HepG2 (cell line): ENCODE data around the gene FYB1. TPM values are rescaled to one million over a fixed set of nuclear protein-coding genes. Genes with fewer than 3 reads are reported as not detected.

Experiments
- ATAC-seq: fragments of 200-7000 bp; cut with Tn5 transposase; 3 replicates; pipeline ENCODE4 v1.9.1; 2020; ENCODE audit warnings: mild to moderate bottlenecking, moderate library complexity
- BruUV-seq: library from RNA; stranded (reverse); fragments of 400-500 nt; replicated peaks from 2 replicates; lab custom pipeline; 2021; lab: Mats Ljungman, UMichigan
- CTCF ChIA-PET: fragments of 300-600 bp; formaldehyde crosslinking; extraction: SDS; loops from one replicate; lab custom pipeline; 2021; ENCODE audit warnings: low total read pairs, inconsistent platforms, low intra/inter-chr PET ratio; lab: Yijun Ruan, JAX
- POLR2A ChIA-PET: fragments of 350-600 bp; sonication (Branson Sonifier 250); formaldehyde crosslinking; loops from one replicate; lab custom pipeline; 2020; ENCODE audit warnings: antibody characterized with exemption, inconsistent platforms; lab: Yijun Ruan, JAX
- DNase-seq: peaks from one replicate; pipeline ENCODE4 v3.0.0-alpha.2; 2015; ENCODE audit warnings: low spot score
- FAIRE-seq: peaks from 3 replicates; lab custom pipeline; 2011; peaks lifted over from hg19 to GRCh38; lab: Jason Lieb, UNC
- H2AFZ ChIP-seq: one replicate; pipeline ENCODE4 v1.6.1; 2011; ENCODE audit warnings: low read length, inconsistent platforms
- H3K27ac ChIP-seq: fragments of 300-600 bp; 3 replicates; pipeline ENCODE4 v1.8.0; 2011; ENCODE audit warnings: mixed run types, mild to moderate bottlenecking, mixed read lengths, low read length, inconsistent platforms; ENCODE audit not compliant: insufficient read depth; ENCODE audit errors: extremely low read length
- H3K27me3 ChIP-seq, 2 experiments: fragments of 200-600 bp in 1 of 2; 2 replicates in 1 of 2; 3 replicates in 1 of 2; pipeline versions ENCODE4 v1.6.0 to v1.8.0; 2011; ENCODE audit warnings: low read length in 2 of 2, mild to moderate bottlenecking in 2 of 2, moderate library complexity in 2 of 2, inconsistent platforms in 1 of 2; ENCODE audit not compliant: insufficient read depth in 2 of 2, control insufficient read depth in 1 of 2
- H3K36me3 ChIP-seq, 2 experiments: fragments of 200-600 bp in 1 of 2; replicated peaks in 1 of 2; 2 replicates in 1 of 2; 3 replicates in 1 of 2; pipeline versions ENCODE4 v1.5.1 to v1.8.0; 2011; ENCODE audit warnings: low read length in 2 of 2, inconsistent platforms in 1 of 2; ENCODE audit not compliant: insufficient read depth in 2 of 2, control insufficient read depth in 1 of 2
- H3K4me1 ChIP-seq: 2 replicates; pipeline ENCODE4 v1.5.1; 2012; ENCODE audit warnings: low read length, inconsistent platforms; ENCODE audit not compliant: insufficient read depth
- H3K4me2 ChIP-seq: 2 replicates; pipeline ENCODE4 v1.6.0; 2011; ENCODE audit warnings: low read depth, low read length, inconsistent platforms
- H3K4me3 ChIP-seq, 3 experiments: fragments of 200-600 bp in 1 of 3; sonication (generic), shearing (Covaris generic) in 1 of 3; replicated peaks in 1 of 3; 2 replicates each; pipeline ENCODE4 v1.5.1; 2011 to 2016; ENCODE audit warnings: low read length in 3 of 3, inconsistent platforms in 2 of 3, low read depth in 2 of 3, mild to moderate bottlenecking in 2 of 3, control low read depth in 1 of 3, mixed read lengths in 1 of 3; ENCODE audit not compliant: insufficient read depth in 1 of 3
- H3K79me2 ChIP-seq: one replicate; pipeline ENCODE4 v1.6.1; 2011; ENCODE audit warnings: low read length, inconsistent platforms; ENCODE audit not compliant: insufficient read depth
- H3K9ac ChIP-seq: 2 replicates; pipeline ENCODE4 v1.6.0; 2011; ENCODE audit warnings: mild to moderate bottlenecking, low read depth, low read length, inconsistent platforms; ENCODE audit not compliant: insufficient read depth
- H3K9me3 ChIP-seq: 2 replicates; pipeline ENCODE4 v1.5.1; 2012; ENCODE audit warnings: mild to moderate bottlenecking, low read length
- H4K20me1 ChIP-seq: 2 replicates; pipeline ENCODE4 v1.6.0; 2011; ENCODE audit warnings: inconsistent platforms, mild to moderate bottlenecking, low read length, moderate library complexity; ENCODE audit not compliant: insufficient read depth
- ARNT2 ChIP-seq: sonication (generic); formaldehyde crosslinking; IDR thresholded peaks from 2 replicates; pipeline ENCODE4 v1.8.0; 2022; ENCODE audit warnings: mild to moderate bottlenecking, low read depth, missing genetic modification reagents, moderate library complexity
- ASH2L ChIP-seq: fragments of 300-600, 200-600 bp; sonication (generic); IDR thresholded peaks from 2 replicates; pipeline ENCODE4 v1.7.0; 2017; ENCODE audit warnings: low read depth, mild to moderate bottlenecking, moderate library complexity, mixed read lengths, low read length; ENCODE audit not compliant: insufficient read length
- CHCHD3 ChIP-seq: sonication (generic); formaldehyde crosslinking; IDR thresholded peaks from 2 replicates; pipeline ENCODE4 v1.8.0; 2022; ENCODE audit warnings: mild to moderate bottlenecking, missing genetic modification reagents, moderate library complexity
- FOSL2 ChIP-seq: sonication (generic); formaldehyde crosslinking; IDR thresholded peaks from 2 replicates; pipeline ENCODE4 v1.4.0; 2020; ENCODE audit warnings: missing genetic modification reagents
- KLF13 ChIP-seq: sonication (generic); formaldehyde crosslinking; IDR thresholded peaks from 2 replicates; pipeline ENCODE4 v1.4.0; 2020; ENCODE audit warnings: mild to moderate bottlenecking, missing genetic modification reagents
- NONO ChIP-seq, 2 experiments: fragments of 450-650 bp in 1 of 2; sonication (generic) in 1 of 2; formaldehyde crosslinking in 1 of 2; IDR thresholded peaks in 1 of 2; conservative IDR thresholded peaks in 1 of 2; 2 replicates each; pipeline versions ENCODE4 v1.6.1 to v1.8.0; 2017 to 2022; ENCODE audit warnings: mild to moderate bottlenecking in 1 of 2, missing genetic modification reagents in 1 of 2, moderate library complexity in 1 of 2
- PCBP2 ChIP-seq: fragments of 200-400 bp; formaldehyde crosslinking; optimal IDR thresholded peaks from 2 replicates; pipeline ENCODE3; 2018; ENCODE audit warnings: low read length, low read depth; ENCODE audit not compliant: poor library complexity, severe bottlenecking
- RFXANK ChIP-seq: IDR thresholded peaks from 2 replicates; pipeline ENCODE4 v1.6.1; 2016
- SATB2 ChIP-seq: sonication (generic); formaldehyde crosslinking; IDR thresholded peaks from 2 replicates; pipeline ENCODE4 v1.5.0; 2020; ENCODE audit warnings: missing genetic modification reagents
- SRF ChIP-seq: IDR thresholded peaks from 2 replicates; pipeline ENCODE4 v1.6.1; 2011; ENCODE audit warnings: mild to moderate bottlenecking, low read depth, low read length, moderate library complexity
- TAF1 ChIP-seq: sonication (generic); formaldehyde crosslinking; IDR thresholded peaks from 2 replicates; pipeline ENCODE4 v1.4.0; 2020; ENCODE audit warnings: missing genetic modification reagents
- TEAD2 ChIP-seq: sonication (generic); formaldehyde crosslinking; IDR thresholded peaks from 2 replicates; pipeline ENCODE4 v1.9.0; 2021; ENCODE audit warnings: missing genetic modification reagents
- THAP11 ChIP-seq: IDR thresholded peaks from 2 replicates; pipeline ENCODE4 v1.6.1; 2016; ENCODE audit warnings: missing biosample characterization, missing genetic modification reagents
- ZNF101 ChIP-seq: sonication (generic); formaldehyde crosslinking; IDR thresholded peaks from 2 replicates; pipeline ENCODE4 v1.4.0; 2020; ENCODE audit warnings: mild to moderate bottlenecking, low read depth, missing genetic modification reagents, borderline replicate concordance
- ZNF121 ChIP-seq: sonication (generic); formaldehyde crosslinking; IDR thresholded peaks from 2 replicates; pipeline ENCODE4 v1.5.0; 2020; ENCODE audit warnings: mild to moderate bottlenecking, missing genetic modification reagents
- ZNF24 ChIP-seq: fragments of 450-650 bp; IDR thresholded peaks from 2 replicates; pipeline ENCODE4 v1.6.1; 2017; ENCODE audit warnings: antibody characterized with exemption, mild to moderate bottlenecking
- ZNF557 ChIP-seq: sonication (generic); formaldehyde crosslinking; IDR thresholded peaks from 2 replicates; pipeline ENCODE4 v1.4.0; 2020; ENCODE audit warnings: missing genetic modification reagents
- ZNF567 ChIP-seq: sonication (generic); formaldehyde crosslinking; IDR thresholded peaks from 2 replicates; pipeline ENCODE4 v1.8.1; 2023; ENCODE audit warnings: mild to moderate bottlenecking, missing genetic modification reagents, borderline replicate concordance
- WGBS: methylation state at CpG from one replicate; pipeline ENCODE4 v1.1.6; 2017; ENCODE audit warnings: low lambda C conversion rate; 5-methylcytosine and 5-hydroxymethylcytosine counted together
- in situ Hi-C: cut with HindIII; loops from 2 replicates; pipeline ENCODE4 v1.10.0; 2017; ENCODE audit warnings: low pct_unique_long_range_greater_than_20kb; ENCODE audit not compliant: extremely low pct_ligation_motif_present
- intact Hi-C: fragments of 100-400 bp; cut with micrococcal nuclease; formaldehyde crosslinking; loops from one replicate; pipeline ENCODE4 v1.10.0; 2022; ENCODE audit not compliant: unreplicated experiment
- polyA plus RNA-seq, 8 experiments: library from polyadenylated mRNA; depleted of rRNA in 3 of 8; stranded (reverse) in 7 of 8; unstranded in 1 of 8; fragments of >200 nt; fragmentation: Illumina TruSeq in 4 of 8; extraction: Trizol in 4 of 8; gene quantifications; 2 replicates each; pipeline versions ENCODE4 v1.2.1 to v1.2.3, GENCODE V29; 2011 to 2016; ENCODE audit warnings: low read depth in 4 of 8, missing spikeins in 1 of 8, mixed read lengths in 1 of 8; ENCODE audit not compliant: insufficient read depth in 1 of 8
- total RNA-seq, 5 experiments: library from RNA; depleted of rRNA; stranded (reverse); fragments of >200 nt; fragmentation: Illumina TruSeq; extraction: Trizol; gene quantifications; 2 replicates each; pipeline ENCODE4 v1.2.3, GENCODE V29; 2016; ENCODE audit warnings: low read depth in 1 of 5
- TF ChIP-seq, protein P1 (sequence below): IDR thresholded peaks from 2 replicates; pipeline ENCODE4 v1.6.1; 2012; ENCODE audit warnings: low read length, improper control_type of control experiment

The FYB1 gene
- total and polyA plus RNA-seq, 2 of the 13 experiments (the other 11 are each of a cell fraction or from before 2014, with no cell fraction given): 0.03 TPM; not detected in 1

DNA sequence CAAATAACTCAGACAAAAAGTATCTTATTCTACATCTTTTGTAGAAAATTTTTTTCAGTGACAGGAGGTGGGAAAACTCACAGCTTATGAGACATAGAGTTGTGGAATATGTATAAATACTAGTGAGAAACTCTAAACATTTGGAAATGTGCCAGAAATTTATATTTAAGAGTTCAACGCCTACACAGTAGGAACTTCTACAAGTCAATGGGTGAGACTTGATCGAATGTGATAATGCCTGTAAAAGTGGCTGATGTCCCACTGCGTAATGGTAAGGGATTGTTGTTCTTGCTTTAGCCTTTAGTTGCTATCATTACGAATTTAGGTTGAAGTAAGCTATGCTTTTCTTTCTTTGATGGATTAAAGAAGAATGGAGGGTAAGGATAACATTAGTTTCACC lies 105.2 kb downstream of the FYB1 start:
- no peak overlapping the region for H3K27ac ChIP-seq
- in situ Hi-C loops (no loop called here), intact Hi-C loops (no loop called here)
- H3K9ac ChIP-seq: no peak overlapping the region
- ATAC-seq: no peak
- no peaks in the 10 kb centered on the region for H3K4me1 ChIP-seq
- WGBS: 44% methylated on average over 4 of the region's 4 CpGs
- H2AFZ ChIP-seq: no peak overlapping the region
- no peak for DNase-seq
- no peaks in the 10 kb centered on the region for H3K9me3 ChIP-seq
- H3K27me3 ChIP-seq: no peaks in the 10 kb centered on the region; a peak in 1 of 5 replicates
- FAIRE-seq: no peak
- no TSS peak for BruUV-seq
- H3K79me2 ChIP-seq: no peaks in the 10 kb centered on the region
- ChIA-PET POLR2A (no interaction called here), CTCF (no interaction called here)
- H4K20me1 ChIP-seq: no peaks in the 10 kb centered on the region
- no peak overlapping the region for H3K4me2 ChIP-seq
- no peak overlapping the region for H3K4me3 ChIP-seq
- H3K36me3 ChIP-seq: no peaks in the 10 kb centered on the region
- TF ChIP-seq THAP11 (CRISPR knock-in tag) (no peak), ZNF101 (CRISPR knock-in tag) (no peak), SATB2 (CRISPR knock-in tag) (no peak), TAF1 (CRISPR knock-in tag) (no peak), ARNT2 (no peak), ZNF567 (CRISPR knock-in tag) (no peak), ZNF121 (CRISPR knock-in tag) (no peak), ZNF557 (CRISPR knock-in tag) (no peak), ZNF24 (no peak), KLF13 (no peak), FOSL2 (CRISPR knock-in tag) (no peak), PCBP2 (no peak), RFXANK (CRISPR knock-in tag) (no peak), CHCHD3 (CRISPR knock-in tag) (no peak), SRF (no peak), TEAD2 (no peak), NONO (IDR thresholded peaks at IDR 0.05) (no peak), NONO (CRISPR knock-in tag; conservative IDR thresholded peaks at IDR 0.05) (no peak), ASH2L (no peak)
- TF ChIP-seq, protein P1, sequence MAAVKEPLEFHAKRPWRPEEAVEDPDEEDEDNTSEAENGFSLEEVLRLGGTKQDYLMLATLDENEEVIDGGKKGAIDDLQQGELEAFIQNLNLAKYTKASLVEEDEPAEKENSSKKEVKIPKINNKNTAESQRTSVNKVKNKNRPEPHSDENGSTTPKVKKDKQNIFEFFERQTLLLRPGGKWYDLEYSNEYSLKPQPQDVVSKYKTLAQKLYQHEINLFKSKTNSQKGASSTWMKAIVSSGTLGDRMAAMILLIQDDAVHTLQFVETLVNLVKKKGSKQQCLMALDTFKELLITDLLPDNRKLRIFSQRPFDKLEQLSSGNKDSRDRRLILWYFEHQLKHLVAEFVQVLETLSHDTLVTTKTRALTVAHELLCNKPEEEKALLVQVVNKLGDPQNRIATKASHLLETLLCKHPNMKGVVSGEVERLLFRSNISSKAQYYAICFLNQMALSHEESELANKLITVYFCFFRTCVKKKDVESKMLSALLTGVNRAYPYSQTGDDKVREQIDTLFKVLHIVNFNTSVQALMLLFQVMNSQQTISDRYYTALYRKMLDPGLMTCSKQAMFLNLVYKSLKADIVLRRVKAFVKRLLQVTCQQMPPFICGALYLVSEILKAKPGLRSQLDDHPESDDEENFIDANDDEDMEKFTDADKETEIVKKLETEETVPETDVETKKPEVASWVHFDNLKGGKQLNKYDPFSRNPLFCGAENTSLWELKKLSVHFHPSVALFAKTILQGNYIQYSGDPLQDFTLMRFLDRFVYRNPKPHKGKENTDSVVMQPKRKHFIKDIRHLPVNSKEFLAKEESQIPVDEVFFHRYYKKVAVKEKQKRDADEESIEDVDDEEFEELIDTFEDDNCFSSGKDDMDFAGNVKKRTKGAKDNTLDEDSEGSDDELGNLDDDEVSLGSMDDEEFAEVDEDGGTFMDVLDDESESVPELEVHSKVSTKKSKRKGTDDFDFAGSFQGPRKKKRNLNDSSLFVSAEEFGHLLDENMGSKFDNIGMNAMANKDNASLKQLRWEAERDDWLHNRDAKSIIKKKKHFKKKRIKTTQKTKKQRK: no peak
